ENCODE data around the gene SLC6A19.

SLC6A19 gene

DNA sequence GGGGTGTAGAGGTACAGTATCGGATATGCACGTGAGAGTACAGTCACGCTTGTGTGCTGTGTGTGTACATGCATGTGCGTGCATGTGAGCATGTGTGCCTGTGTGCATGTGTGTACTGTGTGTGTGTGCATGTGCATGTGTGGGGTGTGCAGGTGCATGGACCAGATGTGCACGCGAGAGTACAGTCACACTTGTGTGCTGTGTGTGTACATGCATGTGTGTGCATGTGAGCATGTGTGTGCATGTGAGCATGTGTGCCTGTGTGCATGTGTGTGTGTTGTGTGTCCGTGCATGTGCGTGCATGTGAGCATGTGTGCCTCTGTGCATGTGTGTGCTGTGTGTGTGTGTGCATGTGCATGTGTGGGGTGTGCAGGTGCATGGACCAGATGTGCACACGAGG, 10.3 kb downstream of the SLC6A19 start:
- DNase-seq, result no peak

DNA sequence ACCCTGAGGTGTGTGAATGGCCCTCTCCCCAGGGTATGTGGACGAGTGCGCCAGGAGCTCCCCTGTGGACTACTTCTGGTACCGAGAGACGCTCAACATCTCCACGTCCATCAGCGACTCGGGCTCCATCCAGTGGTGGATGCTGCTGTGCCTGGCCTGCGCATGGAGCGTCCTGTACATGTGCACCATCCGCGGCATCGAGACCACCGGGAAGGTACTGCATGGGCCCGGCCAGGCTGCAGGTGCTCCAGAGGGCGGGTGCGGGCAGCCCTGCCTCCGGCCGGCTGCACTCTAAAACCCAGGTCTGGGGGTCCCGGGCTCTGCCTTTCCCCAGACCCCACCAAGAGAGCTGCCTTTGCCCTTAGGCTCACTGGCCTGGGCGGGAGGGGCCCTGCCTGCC, 10.9 kb downstream of the SLC6A19 start:
- DNase-seq, result no peak

DNA sequence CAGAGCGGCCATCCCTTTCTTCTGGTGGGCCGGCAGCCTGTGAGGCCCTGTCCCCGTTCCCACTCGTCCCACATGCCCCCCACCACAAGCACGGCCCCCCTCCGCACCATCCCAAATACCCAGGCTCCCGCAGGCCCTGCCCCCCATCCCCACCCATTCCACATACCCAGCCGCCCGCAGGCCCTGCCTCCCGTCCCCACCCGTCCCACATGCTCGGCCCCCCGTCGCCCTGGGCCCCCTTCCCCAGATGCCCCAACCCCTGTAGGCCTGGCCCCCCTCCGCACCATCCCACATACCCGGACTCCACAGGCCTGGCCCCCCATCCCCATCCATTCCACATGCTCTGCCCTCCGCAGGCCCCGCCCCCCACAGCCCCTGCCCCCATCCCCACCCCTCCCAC, 11.5 kb downstream of the SLC6A19 start:
- no peak for DNase-seq

DNA sequence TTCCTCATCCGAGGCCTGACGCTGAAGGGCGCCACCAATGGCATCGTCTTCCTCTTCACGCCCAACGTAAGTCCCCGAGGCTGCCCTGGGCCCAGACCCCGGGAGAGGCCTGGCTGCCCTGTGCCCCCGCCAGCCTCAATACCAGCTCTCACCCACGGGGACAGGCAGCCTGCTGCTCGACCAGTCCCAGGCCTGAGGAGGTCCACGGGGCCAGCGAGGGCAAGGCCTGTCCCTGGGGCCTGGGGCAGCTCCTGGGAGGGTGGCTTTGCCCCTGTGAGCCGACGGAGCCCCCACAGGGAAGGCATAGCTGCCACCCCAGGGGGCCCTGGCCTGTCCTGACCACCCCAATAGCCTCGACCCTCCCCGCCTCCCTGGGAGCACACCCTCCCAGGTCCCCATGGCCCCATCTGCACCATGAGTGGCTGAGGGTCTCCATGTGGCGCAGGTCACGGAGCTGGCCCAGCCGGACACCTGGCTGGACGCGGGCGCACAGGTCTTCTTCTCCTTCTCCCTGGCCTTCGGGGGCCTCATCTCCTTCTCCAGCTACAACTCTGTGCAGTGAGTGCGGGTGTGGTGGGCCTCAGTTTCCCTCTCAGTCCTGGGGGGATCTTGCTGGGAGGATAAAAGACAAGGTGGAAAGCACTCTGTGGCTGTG, 12.2 kb downstream of the SLC6A19 start:
- no peak for DNase-seq

DNA sequence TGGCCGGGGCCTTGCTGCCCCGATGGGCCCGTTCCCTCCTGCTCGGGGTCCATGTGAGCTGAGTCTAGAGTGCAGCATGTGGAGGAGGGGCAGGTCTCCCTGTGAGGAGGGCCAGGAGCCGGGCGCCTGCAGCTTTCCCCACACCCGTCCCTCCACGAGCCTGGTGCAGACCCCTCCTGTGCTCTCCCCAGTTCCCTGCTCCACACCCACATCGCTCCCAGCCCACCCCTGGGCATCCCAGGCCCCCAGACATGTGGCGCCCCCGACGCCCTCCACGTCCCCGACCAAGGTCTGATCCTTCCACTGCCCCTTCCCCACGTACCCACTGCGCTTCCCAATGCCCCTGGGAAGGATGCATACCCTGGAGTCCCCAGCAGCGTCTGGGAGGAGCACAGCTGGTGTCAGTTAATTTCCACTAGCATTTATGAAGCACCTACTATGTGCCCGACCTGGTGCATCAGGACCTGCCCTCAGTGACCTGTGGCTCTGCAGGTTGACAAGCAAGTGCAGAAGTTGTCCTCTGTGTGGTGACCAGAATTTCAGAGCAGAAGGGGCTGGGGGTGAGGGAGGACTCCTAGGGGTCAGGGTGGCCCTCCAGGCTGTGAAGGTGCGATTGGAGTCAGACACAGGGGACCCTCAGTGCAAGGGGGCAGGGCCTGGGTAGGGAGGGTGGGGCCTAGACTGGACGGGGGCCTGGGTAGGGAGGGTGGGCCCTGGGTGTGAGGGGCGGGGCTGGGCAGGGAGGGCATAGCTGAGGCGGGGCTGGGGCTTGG, 13.0 kb downstream of the SLC6A19 start:
- no peak for DNase-seq

DNA sequence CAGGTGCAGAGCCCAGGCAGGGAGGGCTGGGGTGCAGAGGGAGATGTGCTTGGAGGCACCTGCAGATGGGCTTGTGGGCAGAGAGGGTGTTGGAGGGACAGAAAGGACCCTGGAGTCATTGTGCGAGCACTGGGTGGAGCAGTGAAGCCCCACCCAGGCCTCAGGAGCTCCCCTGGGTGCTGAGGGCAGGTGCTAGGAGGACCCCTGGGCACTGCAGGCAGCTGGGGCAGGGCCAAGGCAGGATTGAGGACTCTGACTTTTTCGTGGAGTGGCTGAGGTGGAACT, 13.5 kb downstream of the SLC6A19 start:
- no peak for DNase-seq

DNA sequence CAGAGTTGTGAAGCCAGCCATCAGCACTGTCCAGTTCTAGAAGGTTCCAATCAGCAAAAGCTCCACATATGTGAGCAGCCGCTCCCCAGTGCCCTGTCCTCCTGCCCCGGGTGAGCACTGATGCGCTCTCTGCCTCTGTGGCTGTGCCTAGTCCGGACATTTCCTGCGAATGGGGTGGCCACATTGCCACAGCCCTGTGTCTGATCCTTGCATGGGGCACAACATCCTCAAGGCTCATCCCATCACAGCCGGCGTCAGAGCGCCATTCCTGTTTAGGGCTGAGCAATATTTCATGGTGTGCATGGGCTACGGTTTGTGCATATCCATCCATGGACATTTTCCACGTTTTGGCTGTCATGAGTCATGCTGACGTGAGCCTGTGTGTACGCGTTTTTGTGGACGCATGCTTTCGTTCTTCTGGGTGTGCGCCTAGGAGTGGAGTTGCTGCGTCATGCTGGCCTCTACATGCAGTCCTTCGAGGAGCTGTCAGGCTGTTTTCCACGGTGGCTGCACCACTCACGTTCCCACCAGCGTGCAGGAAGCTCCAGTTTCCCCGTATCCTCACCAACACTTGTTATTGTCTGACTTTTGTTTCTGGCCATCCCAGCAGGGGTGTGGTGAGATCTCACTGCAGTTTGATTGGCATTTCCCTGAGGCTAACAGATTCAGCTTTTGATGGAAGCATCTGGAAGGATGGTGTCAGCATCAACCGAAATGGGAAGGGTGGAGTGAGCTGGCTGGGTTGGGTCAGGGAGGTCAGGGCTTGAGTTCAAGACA, 14.1 kb downstream of the SLC6A19 start:
- no peak for DNase-seq

DNA sequence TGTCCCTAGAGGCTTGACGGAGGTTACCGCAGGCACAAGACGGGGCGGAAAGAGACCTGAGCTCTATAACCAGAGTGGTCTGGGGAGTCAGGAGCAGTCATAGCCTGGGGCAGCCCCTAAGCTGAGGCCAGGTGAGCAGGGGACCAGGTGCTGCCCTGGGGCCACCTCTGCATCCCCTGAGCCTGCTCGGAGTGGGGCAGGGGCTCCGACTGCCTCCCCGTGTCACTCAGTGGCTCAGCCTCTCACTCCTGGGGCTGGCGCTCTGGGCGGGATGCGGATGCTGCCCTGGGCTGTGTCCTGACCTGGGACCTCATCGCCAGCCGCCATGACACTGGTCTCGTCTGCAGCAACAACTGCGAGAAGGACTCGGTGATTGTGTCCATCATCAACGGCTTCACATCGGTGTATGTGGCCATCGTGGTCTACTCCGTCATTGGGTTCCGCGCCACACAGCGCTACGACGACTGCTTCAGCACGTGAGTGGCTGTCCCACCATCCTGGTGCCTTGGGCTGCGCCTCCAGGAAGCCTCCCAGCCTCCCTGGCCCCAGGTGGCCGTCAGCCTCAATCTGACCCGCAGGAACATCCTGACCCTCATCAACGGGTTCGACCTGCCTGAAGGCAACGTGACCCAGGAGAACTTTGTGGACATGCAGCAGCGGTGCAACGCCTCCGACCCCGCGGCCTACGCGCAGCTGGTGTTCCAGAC, 15.0 kb downstream of the SLC6A19 start:
- DNase-seq, result no peak

DNA sequence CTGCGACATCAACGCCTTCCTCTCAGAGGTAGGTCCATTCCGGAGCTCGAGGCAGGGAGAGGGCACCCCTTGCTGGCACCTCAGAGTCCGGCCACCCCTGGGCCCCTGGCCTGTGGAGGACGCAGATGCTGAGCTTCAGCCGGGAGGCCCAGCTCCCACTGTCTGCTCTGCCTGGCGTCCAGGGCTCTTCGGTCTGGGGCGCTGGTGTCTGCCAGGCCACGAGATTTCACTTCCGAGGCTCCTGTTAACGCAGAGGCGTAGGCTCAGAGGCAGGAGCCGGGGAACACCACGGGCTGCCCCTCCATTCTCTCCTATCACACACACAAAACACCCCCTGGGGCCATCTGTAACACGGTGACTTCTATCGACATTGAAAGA, 15.5 kb downstream of the SLC6A19 start:
- DNase-seq, result no peak

DNA sequence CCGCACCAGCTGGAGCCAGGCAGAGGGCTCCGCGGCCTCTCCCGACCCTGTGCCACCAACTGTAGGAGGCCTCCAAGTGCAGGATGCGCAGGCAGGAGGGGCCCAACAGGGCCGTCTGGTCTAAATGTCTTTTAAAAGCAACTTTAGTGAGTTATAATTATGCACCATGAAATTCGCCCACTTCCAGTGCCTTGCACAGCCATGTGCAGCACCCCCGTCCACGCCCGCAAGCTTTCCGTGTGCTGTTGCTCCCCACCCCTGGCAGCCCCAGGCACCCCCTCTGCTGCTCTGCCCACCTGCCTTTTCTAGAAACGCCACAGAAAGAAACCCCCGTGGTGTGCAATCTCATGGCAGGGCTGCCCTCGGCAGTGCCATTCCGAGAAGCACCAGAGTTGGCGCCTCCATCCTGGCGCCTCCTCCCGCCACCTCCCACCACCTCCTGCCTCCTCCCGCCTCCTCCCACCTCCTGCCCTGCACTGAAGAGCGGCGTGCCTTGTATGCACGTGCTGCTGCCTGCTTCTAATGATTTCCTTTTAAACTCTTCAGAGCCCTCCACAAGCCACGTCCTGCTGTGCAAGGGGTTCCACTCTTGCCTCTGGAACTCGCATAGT, 16.3 kb downstream of the SLC6A19 start:
- DNase-seq, result no peak

DNA sequence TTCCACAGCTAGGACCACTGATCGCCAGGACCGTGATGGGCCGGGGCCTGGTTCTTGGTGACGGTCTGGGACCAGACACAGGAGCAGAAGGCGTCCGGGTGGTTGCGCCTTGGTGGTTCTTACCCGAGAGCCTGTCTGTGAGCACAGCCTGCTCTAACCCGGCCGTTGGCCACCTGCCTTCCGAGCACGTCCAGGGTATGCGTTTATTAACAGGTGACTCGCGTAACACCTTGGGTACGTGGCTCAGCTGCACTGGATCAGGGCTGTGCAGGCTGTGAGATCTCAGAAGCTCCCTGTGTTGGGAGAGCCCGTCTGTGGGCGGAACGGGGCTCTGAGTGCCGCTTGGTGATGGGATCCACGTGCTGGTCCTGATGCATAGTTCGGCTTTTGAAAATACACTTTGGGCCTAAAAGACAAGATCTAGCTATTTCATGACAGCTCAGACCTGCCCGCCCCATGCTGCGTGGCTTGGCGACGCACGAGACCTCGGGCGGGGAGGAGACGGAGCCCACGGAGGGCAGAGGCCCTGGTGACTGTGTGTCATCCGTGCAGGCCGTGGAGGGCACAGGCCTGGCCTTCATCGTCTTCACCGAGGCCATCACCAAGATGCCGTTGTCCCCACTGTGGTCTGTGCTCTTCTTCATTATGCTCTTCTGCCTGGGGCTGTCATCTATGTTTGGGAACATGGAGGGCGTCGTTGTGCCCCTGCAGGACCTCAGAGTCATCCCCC, 17.1 kb downstream of the SLC6A19 start:
- no peak for DNase-seq

DNA sequence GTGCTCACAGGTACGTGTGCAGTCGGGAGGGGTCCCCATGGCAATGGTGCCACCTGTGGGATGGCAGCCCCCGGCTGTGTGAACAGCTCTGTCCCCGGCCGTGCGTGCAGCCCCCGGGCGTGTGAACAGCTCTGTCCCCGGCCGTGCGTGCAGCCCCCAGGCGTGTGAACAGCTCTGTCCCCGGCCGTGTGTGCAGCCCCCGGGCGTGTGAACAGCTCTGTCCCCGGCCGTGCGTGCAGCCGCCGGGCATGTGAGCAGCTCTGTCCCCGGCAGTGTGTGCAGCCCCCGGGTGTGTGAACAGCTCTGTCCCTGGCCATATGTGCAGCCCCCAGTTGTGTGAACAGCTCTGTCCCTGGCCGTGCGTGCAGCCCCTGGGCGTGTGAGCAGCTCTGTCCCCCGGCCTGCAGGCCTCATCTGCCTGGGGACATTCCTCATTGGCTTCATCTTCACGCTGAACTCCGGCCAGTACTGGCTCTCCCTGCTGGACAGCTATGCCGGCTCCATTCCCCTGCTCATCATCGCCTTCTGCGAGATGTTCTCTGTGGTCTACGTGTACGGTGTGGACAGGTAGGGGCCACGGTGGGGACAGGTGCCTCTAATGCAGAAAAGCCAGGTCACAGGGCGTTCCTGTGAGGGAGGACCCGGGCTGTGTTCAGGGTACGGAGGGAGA, 17.8 kb downstream of the SLC6A19 start:
- DNase-seq, result no peak

DNA sequence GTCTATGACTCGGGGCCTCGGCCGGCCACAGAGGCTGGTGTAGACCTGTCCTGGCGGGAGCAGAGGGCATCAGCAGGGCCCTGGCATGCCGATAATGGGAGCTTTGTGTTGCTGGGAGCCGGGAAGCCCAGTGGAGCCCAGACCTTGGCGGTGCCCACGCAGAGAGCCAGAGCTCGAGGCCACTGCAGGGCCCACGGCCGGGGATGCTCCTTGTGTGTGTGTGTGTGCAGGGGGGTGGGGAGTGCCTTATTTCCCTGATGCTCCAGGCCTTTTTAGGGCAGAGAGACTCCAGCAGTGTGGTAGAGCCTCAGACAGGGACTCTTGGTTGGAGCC, 18.3 kb downstream of the SLC6A19 start:
- no peak for DNase-seq

DNA sequence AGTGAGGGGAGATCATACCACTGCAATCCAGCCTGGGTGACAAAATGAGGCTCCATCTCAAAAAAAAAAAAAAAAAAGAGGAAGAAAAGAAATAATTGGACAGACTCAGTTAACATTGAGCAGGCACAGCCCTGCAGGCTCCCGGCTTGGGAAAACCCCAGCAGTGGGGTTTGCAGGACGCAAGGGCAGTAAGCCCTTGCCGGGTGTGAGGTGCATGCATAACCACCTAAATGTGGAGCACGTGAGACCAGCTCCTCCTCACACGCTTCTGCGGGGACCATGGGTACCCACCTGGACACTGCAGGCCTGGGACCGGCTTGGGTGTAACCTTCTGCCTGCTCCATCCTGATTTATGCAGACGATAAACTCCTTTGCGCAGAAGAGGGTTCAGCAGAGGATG, 19.0 kb downstream of the SLC6A19 start:
- DNase-seq, result no peak

DNA sequence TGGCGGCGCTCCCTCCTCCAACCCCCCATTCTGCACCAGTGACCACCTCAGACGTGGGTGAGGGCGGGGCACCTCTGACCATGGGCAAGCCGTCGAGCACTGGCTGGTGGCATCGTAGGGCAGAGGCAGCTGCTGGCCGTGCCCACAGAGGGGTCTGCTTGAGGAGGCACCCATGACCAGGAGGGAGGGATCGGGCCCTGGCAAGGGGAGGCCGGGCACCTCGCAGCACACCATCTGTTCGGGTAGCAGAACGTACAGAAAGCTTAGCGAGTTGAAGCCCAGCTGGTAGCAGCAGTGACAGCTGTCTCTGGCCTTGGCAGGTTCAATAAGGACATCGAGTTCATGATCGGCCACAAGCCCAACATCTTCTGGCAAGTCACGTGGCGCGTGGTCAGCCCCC, 19.4 kb downstream of the SLC6A19 start:
- DNase-seq, result no peak

DNA sequence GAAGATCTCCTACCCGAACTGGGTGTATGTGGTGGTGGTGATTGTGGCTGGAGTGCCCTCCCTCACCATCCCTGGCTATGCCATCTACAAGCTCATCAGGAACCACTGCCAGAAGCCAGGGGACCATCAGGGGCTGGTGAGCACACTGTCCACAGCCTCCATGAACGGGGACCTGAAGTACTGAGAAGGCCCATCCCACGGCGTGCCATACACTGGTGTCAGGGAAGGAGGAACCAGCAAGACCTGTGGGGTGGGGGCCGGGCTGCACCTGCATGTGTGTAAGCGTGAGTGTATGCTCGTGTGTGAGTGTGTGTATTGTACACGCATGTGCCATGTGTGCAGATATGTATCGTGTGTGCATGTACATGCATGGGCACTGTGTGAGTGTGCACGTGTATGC, 20.3 kb downstream of the SLC6A19 start:
- DNase-seq, result no peak

DNA sequence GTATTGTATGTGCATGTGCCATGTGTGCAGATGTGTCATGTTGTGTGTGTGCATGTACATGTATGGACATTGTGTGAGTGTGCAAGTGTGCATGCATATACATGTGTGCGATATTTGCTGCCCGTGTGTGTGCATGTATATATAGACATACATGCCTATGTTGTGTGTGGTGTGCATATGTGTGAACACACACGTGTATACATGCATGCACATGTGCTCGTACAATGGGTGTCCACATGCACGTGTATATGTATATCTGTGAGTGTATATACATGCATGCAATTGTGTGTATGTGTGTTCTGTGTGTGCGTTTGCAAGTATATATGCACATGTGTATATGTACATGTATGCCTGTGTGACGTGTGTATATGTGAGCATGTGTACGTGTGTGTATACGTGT, 20.8 kb downstream of the SLC6A19 start:
- no peak for DNase-seq

DNA sequence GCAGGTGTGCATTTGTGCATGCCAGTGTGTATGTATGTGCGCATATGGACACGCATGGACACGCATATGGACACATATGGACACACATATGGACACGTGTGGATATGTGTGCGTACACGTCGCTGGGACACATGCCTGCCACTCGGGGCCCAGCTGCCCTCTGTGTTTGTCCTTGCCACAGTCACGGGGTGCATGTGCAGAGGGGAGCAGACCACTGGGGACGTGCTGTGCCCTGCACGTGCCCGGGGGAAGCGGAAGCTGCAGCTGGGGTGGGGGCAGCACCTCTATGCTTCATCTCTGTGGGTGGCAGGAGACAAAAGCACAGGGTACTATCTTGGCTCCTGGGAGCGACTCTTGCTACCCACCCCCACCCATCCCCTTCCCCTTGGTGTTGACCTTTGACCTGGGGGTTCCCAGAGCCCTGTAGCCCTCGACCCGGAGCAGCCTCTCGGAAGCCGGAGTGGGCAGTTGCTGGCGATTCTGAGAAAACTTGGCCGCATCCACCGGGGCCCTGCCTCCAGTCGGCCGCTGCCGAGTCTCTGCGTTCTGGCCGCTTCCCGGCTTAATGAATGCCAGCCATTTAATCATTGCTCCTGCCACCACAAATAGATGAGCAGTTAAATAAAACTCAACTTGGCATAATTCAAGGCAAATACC, 21.4 kb downstream of the SLC6A19 start:
- no peak for DNase-seq

DNA sequence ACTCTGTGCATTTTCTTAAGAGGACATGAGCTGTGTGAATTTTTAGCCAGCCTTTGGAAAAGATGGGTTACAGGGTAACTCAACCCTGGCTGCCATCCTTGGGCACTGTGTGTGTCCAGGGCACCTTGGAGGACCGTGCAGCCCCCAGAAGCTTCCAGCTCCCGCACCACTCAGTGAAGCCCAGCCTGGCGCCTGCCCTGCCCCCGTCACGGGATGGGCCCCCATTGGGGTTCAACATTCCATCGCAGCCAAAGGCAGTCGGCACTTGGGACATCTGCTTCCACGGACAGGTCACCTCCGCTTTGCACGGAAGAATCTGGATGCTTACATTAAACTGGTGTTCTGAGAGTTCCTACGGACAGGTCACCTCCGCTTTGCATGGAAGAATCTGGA, 21.9 kb downstream of the SLC6A19 start:
- no peak for DNase-seq

DNA sequence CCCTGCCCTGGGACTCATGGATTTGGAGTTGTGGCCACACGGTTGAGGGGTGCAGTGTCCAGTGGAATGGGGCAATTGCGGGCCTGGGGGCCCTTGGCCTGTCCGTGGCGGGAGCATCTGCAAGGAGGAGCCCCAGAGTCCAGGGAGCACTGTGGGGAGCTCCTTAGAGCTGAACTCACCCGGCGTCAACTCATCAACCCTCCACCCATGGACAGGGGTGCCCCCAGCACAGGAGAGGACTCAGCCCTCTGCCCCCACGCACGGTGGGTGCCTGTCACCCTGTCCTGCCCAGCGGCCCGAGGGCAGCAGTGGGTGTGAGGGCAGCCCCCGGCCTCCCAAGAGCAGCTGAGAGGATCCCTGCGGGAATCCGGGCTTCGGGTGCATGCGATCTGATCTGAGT, 23.2 kb downstream of the SLC6A19 start:
- no peak for DNase-seq

DNA sequence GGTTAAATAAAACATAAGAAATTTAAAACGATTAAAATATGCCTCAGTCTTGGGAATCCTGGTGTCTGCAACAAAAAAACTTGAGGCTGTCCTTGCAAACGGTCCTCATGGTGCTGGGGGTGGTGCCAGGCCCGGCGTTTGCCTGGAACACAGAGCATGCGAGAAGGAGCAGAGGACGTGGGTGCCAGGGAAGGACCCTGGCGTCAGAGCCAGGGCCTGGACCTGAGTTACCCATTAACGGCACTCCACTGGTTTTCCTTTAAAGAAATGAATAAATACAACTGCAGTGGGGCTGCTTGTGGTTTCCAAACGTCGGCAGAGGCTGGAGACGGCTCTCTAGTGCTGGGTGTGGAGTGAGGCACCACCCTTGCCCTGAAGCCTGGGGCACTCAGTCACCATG, 23.7 kb downstream of the SLC6A19 start, which contains the start of gene SLC6A18:
SLC6A18 (plus strand) TSS at position 301 of the 400 bp plus-strand sequence; CDS start at position 398, 97 bp downstream.
- no peak for DNase-seq
